A673 (cell line): Measurements from ENCODE around the gene SSH2. TPM values are rescaled to one million over a fixed set of nuclear protein-coding genes. Genes with fewer than 3 reads are reported as not detected.

ENCODE experiments used
- BruUV-seq: library from RNA; stranded (reverse); fragments of 400-500 nt; replicated peaks from 2 replicates; lab custom pipeline; 2021; lab: Mats Ljungman, UMichigan
- CTCF ChIA-PET: fragments of 300-600 bp; sonication (Branson Sonifier 250); formaldehyde crosslinking; loops from one replicate; lab custom pipeline; 2022; ENCODE audit warnings: antibody characterized with exemption; lab: Charles Lee
- POLR2A ChIA-PET: fragments of 300-600 bp; sonication (Branson Sonifier 250); formaldehyde crosslinking; loops from one replicate; lab custom pipeline; 2022; ENCODE audit warnings: antibody characterized with exemption; ENCODE audit not compliant: low non-redundant PET; lab: Charles Lee
- DNase-seq: peaks from one replicate; pipeline ENCODE4 v3.0.0-alpha.2; 2015; ENCODE audit warnings: low spot score
- H3K27ac ChIP-seq: fragments of 200-600 bp; sonication (generic); 2 replicates; pipeline ENCODE4 v1.5.1; 2016; ENCODE audit warnings: mixed run types, low read depth, mild to moderate bottlenecking, mixed read lengths, antibody characterized with exemption, low read length; ENCODE audit not compliant: poor library complexity, severe bottlenecking
- H3K27me3 ChIP-seq: fragments of 200-600 bp; sonication (generic); replicated peaks from 2 replicates; pipeline ENCODE4 v1.6.1; 2017; ENCODE audit warnings: mixed run types, low read depth, mild to moderate bottlenecking, mixed read lengths, antibody characterized with exemption, low read length; ENCODE audit not compliant: insufficient read depth, poor library complexity
- H3K36me3 ChIP-seq: fragments of 200-600 bp; sonication (generic); 2 replicates; pipeline ENCODE4 v1.6.1; 2016; ENCODE audit warnings: mixed run types, mild to moderate bottlenecking, mixed read lengths, antibody characterized with exemption, low read length; ENCODE audit not compliant: insufficient read depth, poor library complexity, severe bottlenecking
- H3K4me1 ChIP-seq: fragments of 200-600 bp; sonication (generic); 2 replicates; pipeline ENCODE4 v1.6.1; 2017; ENCODE audit warnings: mixed run types, mild to moderate bottlenecking, mixed read lengths, antibody characterized with exemption, low read length; ENCODE audit not compliant: insufficient read depth, poor library complexity, severe bottlenecking
- H3K4me3 ChIP-seq: fragments of 200-600 bp; sonication (generic); 2 replicates; pipeline ENCODE4 v1.5.1; 2016; ENCODE audit warnings: low read depth, mixed run types, mild to moderate bottlenecking, mixed read lengths, low read length; ENCODE audit not compliant: poor library complexity, severe bottlenecking
- H3K9me3 ChIP-seq: fragments of 200-600 bp; sonication (generic); 2 replicates; pipeline ENCODE4 v1.6.1; 2016; ENCODE audit warnings: mixed run types, low read depth, mild to moderate bottlenecking, mixed read lengths, antibody characterized with exemption, low read length; ENCODE audit not compliant: poor library complexity, severe bottlenecking
- EZH2 ChIP-seq: fragments of 200-600 bp; sonication (generic); IDR thresholded peaks from 2 replicates; pipeline ENCODE4 v1.6.1; 2017; ENCODE audit warnings: borderline replicate concordance, low read depth, mild to moderate bottlenecking, mixed read lengths, antibody characterized with exemption, low read length; ENCODE audit not compliant: poor library complexity, severe bottlenecking
- intact Hi-C: fragments of 100-400 bp; cut with micrococcal nuclease; formaldehyde crosslinking; loops from one replicate; pipeline ENCODE4 v1.10.0; 2022; ENCODE audit not compliant: unreplicated experiment
- total RNA-seq: library from RNA; stranded (reverse); gene quantifications from 2 replicates; pipeline ENCODE4 v1.2.3, GENCODE V29; 2021
- TF ChIP-seq, protein P1 (sequence below): fragments of 300-800, 200-600 bp; sonication (generic); conservative IDR thresholded peaks from 2 replicates; pipeline ENCODE4 v1.5.1; 2017; ENCODE audit warnings: low read depth, mild to moderate bottlenecking, antibody characterized with exemption, low read length, moderate library complexity, mixed read lengths

SSH2 gene
- total RNA-seq, 1 experiment from 2014 or later: 75.5 TPM

DNA sequence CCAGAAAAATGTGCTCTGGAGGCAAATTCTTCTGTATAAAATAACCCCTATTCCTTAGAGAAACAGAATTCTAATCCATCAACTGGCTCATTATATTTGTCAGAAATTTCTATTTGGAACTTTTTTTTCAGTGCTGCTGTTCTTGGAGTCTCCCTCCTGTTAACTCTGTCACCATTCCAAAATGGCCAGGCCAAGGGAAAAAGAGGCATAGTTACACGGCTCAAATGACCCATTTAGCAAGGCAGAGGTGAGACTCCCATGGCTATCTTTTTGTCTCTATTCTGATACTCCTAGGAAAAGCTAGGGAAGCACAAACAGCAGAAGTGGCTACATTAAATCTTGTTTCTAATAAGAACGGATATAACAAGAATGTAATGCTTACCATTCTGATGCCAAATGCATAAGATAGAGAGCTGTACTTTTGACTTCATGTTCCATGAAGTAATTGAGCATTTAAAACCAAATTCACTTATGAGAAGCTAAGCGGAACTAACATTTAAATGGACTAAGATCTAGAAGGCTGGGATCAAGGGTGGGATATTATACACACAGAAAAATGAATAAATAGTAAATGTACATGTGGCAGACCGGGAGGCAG is 242.9 kb downstream of the SSH2 start:
- BruUV-seq: no TSS peak
- no peak for TF ChIP-seq EZH2
- TF ChIP-seq, protein P1, sequence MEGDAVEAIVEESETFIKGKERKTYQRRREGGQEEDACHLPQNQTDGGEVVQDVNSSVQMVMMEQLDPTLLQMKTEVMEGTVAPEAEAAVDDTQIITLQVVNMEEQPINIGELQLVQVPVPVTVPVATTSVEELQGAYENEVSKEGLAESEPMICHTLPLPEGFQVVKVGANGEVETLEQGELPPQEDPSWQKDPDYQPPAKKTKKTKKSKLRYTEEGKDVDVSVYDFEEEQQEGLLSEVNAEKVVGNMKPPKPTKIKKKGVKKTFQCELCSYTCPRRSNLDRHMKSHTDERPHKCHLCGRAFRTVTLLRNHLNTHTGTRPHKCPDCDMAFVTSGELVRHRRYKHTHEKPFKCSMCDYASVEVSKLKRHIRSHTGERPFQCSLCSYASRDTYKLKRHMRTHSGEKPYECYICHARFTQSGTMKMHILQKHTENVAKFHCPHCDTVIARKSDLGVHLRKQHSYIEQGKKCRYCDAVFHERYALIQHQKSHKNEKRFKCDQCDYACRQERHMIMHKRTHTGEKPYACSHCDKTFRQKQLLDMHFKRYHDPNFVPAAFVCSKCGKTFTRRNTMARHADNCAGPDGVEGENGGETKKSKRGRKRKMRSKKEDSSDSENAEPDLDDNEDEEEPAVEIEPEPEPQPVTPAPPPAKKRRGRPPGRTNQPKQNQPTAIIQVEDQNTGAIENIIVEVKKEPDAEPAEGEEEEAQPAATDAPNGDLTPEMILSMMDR: no peak
- no peak for DNase-seq
- intact Hi-C loops: loop anchor here (10.0 kb wide), 1 partner anchor 78 kb away; no protein-coding TSS in a partner anchor
- Histone ChIP-seq H3K4me1 (peaks cover 50% of the 10 kb centered on the region), H3K36me3 (peaks cover 4% of the 10 kb centered on the region), H3K27me3 (no peaks in the 10 kb centered on the region), H3K27ac (peak overlapping the region; percentile 40), H3K9me3 (no peaks in the 10 kb centered on the region), H3K4me3 (no peak overlapping the region)
- ChIA-PET CTCF (no interaction called here), POLR2A (interaction anchor here (0.7 kb wide), 1 partner anchor 249 kb away, joined by 13 read pairs; no protein-coding TSS in a partner anchor)

DNA sequence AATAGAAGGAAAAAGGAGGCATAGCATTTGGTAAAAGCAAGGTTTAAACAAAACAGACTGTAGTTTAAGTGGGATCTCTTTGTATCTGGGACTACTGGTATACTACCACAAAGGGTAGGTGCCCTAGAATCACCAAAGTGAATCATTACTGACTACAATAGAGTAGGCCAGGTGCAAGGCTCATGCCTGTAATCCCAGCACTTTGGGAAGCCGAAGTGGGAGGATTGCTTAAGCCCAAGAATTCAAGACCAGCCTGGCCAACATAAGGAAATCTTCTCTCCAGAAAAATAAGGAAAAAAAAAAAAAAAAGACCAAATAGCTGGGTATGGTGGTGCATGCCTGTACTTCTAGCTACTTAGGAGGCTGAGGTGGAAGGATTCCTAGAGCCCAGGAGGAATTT is 246.5 kb downstream of the SSH2 start:
- Histone ChIP-seq H3K27ac (peak overlapping the region; percentile 95), H3K9me3 (no peaks in the 10 kb centered on the region), H3K4me3 (no peak overlapping the region), H3K4me1 (peaks cover 48% of the 10 kb centered on the region), H3K36me3 (peaks cover 6% of the 10 kb centered on the region), H3K27me3 (no peaks in the 10 kb centered on the region)
- intact Hi-C loops: loop anchor here (5.0 to 10.0 kb wide), 2 partner anchors 41 to 81 kb away; no protein-coding TSS in a partner anchor
- BruUV-seq: no TSS peak
- ChIA-PET POLR2A (interaction anchor here (0.6 kb wide), 1 partner anchor 59 kb away, joined by 8 read pairs; no protein-coding TSS in a partner anchor), CTCF (interaction anchor here (0.6 kb wide), 1 partner anchor 15 kb away, joined by 5 read pairs; no protein-coding TSS in a partner anchor)
- TF ChIP-seq EZH2: no peak
- TF ChIP-seq, protein P1: no peak
- no peak for DNase-seq

DNA sequence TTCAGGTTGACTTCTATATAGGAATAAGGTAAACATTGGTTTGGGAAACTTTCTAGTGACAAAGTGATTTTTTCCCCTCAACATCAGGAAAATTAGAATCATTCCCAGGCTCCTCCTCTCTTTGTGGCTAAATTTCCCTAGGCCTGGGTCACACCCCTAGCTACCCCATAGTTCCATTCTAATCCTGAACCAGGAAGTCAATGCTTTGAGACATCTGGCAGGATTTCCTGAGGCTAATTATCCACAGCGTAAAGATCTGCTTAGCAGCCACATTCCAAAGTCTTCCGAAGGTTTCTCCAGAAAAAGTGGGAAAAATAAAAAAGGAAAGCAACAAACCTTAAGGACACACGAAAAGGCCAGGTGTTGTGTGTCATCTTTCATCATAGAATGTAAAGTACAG is 247.0 kb downstream of the SSH2 start:
- peak; percentile 88 for DNase-seq
- BruUV-seq: no TSS peak
- no peaks in the 10 kb centered on the region for H3K27me3 ChIP-seq
- peaks cover 48% of the 10 kb centered on the region for H3K4me1 ChIP-seq
- ChIA-PET CTCF (interaction anchor here (0.6 kb wide), 1 partner anchor 94 kb away, joined by 5 read pairs; no protein-coding TSS in a partner anchor), POLR2A (no interaction called here)
- H3K4me3 ChIP-seq: peak overlapping the region; percentile 6
- intact Hi-C loops: loop anchor here (5.0 to 10.0 kb wide), 2 partner anchors 41 to 82 kb away; no protein-coding TSS in a partner anchor
- H3K36me3 ChIP-seq: peaks cover 11% of the 10 kb centered on the region
- H3K9me3 ChIP-seq: no peaks in the 10 kb centered on the region
- H3K27ac ChIP-seq: peak overlapping the region; percentile 95
- TF ChIP-seq EZH2: no peak
- TF ChIP-seq, protein P1: no peak
